ENCODE results near the gene C1QTNF6.

C1QTNF6 gene

DNA sequence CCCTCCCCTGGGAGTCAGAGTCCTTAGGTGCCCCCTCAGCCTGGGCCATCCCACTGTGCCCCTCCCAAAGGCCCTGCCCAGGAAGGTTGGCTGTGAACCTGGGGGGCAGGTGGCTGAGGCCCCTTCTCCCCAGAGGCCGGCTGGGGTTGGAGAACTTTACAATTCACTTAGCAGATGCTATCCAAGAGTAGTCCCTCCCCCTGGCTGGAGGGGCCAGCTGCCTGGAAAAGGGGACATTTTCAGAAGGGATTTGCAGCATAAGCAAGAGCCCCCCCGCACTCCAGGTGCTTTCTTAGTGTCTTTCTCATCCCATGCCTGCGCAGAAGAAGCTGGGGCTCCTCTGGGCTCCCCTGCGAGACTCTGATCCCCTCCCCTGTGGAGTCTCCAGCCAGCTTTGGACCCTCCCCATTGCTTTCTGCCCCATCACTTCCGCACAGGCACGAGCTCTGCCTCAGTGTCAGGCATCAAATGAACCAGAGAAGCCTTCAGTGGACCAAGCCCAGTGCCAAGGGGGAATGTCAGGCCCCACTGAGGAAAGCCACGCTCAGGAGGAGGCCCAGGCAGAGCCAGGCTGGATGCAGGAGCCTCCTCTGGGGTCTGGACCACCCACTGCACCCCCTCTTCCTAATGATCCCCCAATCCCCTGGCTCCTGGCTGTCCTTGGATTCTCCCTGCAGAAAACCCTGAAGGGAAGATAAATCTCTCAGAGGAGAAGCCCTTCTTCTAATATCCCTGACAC, 20.5 kb upstream of the C1QTNF6 start:
- DNase-seq (ENCODE audit: low read depth), result no peak
- no peak overlapping the region for H3K4me3 ChIP-seq (ENCODE audit: low read length)
- TF ChIP-seq, protein P1, sequence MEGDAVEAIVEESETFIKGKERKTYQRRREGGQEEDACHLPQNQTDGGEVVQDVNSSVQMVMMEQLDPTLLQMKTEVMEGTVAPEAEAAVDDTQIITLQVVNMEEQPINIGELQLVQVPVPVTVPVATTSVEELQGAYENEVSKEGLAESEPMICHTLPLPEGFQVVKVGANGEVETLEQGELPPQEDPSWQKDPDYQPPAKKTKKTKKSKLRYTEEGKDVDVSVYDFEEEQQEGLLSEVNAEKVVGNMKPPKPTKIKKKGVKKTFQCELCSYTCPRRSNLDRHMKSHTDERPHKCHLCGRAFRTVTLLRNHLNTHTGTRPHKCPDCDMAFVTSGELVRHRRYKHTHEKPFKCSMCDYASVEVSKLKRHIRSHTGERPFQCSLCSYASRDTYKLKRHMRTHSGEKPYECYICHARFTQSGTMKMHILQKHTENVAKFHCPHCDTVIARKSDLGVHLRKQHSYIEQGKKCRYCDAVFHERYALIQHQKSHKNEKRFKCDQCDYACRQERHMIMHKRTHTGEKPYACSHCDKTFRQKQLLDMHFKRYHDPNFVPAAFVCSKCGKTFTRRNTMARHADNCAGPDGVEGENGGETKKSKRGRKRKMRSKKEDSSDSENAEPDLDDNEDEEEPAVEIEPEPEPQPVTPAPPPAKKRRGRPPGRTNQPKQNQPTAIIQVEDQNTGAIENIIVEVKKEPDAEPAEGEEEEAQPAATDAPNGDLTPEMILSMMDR (conservative IDR thresholded peaks at IDR 0.05; ENCODE audit: low read length), result no peak

DNA sequence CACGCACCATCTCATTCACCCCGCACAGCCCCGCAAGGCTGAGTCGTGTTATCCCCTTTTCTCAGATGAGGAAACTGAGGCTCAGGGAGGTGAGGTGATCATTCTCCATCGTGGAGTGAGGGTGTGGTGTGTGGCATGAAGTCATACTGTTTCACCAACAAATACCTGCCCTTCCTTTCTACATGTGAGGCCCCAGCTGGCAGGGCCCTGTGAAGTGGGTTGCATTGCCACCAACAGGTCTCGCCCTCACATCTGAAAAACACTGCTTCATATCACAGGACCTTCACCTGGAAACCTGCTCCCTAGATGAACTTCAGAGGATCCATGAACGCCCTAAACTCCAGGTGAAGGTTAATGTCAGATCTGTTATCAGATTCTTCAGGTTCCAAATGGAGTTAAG, 19.9 kb upstream of the C1QTNF6 start:
- H3K4me3 ChIP-seq (ENCODE audit: low read length), result no peak overlapping the region
- DNase-seq (ENCODE audit: low read depth), result no peak
- TF ChIP-seq, protein P1 (conservative IDR thresholded peaks at IDR 0.05; ENCODE audit: low read length), result no peak

DNA sequence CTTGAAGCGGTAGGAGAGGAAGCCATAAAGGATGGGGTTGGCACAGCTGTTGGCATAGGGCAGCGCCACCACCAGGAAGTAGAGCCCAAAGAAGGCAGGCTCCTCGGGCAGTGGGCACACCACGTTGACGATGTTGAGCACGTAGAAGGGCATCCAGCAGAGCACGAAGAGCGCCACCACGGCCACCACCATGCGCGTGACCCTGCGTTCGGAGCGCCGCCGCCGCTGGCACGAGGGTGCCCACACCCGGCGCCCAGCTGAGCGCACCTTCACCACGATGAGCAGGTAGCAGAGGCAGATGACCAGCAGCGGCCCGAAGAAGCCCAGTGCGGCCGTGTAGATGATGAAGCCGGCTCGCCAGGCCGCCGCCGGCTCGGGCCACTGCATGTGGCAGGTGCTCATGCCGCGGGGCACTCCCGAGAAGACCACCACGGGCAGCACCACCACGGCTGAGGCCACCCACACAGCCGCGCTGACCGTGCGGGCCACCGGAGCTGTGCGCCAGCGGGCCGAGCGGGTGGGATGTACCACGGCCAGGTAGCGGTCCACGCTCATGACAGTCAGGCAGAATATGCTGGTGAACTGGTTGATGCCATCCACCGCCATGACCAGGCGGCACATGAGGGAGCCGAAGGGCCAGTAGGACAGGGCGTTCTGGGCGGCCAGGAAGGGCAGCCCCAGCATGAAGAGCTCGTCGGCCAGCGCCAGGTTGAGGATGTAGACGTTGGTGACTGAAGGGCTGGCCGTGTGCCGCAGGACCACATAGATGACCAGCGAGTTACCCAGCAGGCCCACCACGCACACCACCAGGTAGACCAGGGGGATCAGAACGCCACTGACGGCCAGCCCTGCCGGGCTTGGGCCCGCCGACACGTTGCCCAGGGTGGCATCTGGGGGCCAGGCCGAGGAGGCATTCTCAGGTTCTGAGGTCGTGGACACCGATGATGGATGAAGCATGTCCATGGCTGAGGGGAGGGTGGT, 19.1 kb upstream of the C1QTNF6 start:
- TF ChIP-seq, protein P1 (conservative IDR thresholded peaks at IDR 0.05; ENCODE audit: low read length), result no peak
- no peak overlapping the region for H3K4me3 ChIP-seq (ENCODE audit: low read length)
- no peak for DNase-seq (ENCODE audit: low read depth)

DNA sequence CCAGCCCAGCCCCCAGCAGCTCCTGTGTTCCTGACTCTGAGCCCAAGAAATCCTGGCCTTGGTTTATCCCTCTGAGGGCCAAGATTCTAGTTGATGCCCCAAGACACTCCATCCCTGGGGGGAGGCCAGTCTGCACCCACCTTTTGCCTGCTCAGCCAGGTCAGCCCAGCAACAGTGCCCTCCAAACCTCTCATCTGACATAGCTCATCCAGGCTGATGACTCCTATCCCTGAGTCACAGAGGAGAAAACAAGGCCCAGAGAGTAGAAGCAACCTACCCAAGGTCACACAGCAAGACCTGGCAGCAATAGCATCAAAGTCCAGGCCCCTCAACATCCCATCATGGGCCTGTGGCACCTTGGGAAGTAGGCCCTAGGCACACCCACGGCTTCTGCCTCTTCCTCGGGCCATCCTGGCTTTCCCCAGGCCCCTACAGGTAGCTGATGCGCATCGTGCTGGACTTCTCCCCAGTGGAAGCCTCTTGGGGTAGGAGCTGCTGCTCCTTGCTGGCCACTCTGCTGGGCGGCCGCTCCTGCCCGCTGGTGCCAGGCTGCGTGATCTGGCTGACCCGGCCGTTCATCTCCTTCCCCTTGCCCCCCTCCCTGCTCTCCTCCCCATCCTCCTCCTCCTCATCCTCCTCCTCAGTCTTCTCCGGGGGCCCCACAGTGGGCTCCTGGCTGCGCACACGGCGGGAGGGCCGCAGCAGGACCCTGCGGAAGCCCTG, 18.2 kb upstream of the C1QTNF6 start:
- TF ChIP-seq, protein P1 (conservative IDR thresholded peaks at IDR 0.05; ENCODE audit: low read length), result no peak
- no peak overlapping the region for H3K4me3 ChIP-seq (ENCODE audit: low read length)
- no peak for DNase-seq (ENCODE audit: low read depth)

DNA sequence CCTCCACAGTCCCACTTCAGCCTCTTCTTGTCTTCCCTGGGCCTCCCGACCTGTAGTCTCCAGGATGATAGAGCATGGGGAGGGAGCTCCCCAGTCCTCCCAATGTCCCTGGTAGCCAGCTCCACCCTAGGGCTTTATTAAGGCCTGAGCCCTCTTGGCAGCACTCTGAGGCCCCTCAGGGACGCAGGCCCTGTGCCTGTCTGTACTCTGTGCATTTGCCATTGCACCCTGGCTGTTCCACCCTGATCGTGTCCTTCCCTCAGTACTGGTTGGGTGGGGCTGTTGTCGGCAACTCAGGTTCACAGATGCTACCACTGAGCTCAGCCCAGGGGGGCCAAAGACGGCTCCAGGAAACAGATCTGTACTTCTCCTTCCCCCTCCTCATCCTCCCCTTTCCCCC, 17.0 kb upstream of the C1QTNF6 start:
- DNase-seq (ENCODE audit: low read depth), result no peak
- H3K4me3 ChIP-seq (ENCODE audit: low read length), result no peak overlapping the region
- TF ChIP-seq, protein P1 (conservative IDR thresholded peaks at IDR 0.05; ENCODE audit: low read length), result no peak

DNA sequence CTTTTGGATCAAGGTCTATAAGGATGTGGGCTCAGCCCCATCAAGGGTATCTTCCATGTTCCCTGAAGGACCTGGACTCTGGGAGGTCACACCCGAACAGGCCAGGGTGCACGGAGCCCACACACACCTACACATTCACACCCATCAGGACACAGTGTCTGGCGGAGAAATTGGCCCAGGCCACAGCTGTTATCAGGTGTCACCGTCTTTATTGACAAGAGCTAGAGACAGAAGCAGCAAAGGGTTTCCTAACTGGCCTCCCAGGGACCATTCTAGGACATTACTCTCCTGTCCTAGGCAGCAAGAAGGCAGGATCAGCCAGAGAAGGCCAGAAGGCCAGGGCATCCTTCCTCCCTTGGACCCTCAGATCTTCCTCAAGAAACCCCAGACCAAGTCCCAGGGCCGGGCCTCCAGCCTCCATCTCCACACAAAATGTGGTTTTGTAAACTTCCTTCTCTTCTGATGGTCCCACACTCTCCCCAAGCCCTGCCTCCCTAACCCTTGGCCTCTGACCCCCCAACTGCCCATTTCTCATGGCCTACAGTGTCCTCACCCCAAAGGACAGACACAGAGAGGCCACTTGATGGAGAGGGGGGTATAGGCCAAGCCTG, 16.1 kb upstream of the C1QTNF6 start:
- H3K4me3 ChIP-seq (ENCODE audit: low read length), result no peak overlapping the region
- TF ChIP-seq, protein P1 (conservative IDR thresholded peaks at IDR 0.05; ENCODE audit: low read length), result no peak
- no peak for DNase-seq (ENCODE audit: low read depth)
